IPS-18c (cell line): ENCODE data around the gene GRIK3.

Source experiments
- H3K4me3 ChIP-seq: 2 replicates; pipeline ENCODE4 v1.7.0; 2013; ENCODE audit warnings: low read depth, mild to moderate bottlenecking, low read length, moderate library complexity; ENCODE audit not compliant: insufficient read depth
- H3K9me3 ChIP-seq: one replicate; pipeline ENCODE4 v1.6.1; 2013; ENCODE audit warnings: mild to moderate bottlenecking, low read length, moderate library complexity; ENCODE audit not compliant: control insufficient read depth, insufficient read depth

GRIK3 gene

GRCh38 chr1:36994294-36994693, 40.0 kb downstream of the GRIK3 start:
- Histone ChIP-seq H3K4me3 (no peak overlapping the region), H3K9me3 (no peaks in the 10 kb centered on the region)

- no peaks in the 10 kb centered on the region for H3K9me3 ChIP-seq
These were observed 42.0 kb downstream of the GRIK3 start for GRCh38 chr1:36992139-36992943.

DNA sequence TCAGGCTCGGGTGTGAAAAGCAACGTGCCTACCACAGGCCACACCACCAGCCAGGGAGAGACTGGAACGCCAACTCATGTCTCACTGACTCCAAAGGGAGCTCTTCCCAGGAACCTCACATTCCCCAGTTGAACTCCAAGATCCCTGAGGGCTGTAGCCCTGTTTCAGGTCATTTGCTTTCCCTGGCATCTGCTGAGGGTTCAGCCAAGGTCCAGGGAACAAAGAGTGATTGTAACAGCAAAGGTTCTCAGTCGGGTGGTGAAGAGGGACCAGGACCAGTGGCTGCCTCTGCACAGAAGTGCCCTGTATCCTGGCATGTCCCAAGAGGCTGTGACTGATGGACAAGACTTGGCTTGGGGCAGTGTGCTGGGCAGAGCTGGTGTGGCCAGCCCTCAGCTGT, 42.8 kb downstream of the GRIK3 start:
- H3K4me3 ChIP-seq = no peak overlapping the region
- H3K9me3 ChIP-seq = no peaks in the 10 kb centered on the region

More at GRCh38 chr1:36992139-36992943, 42.0 kb downstream of the GRIK3 start:
- no peak overlapping the region for H3K4me3 ChIP-seq

GRCh38 chr1:36990928-36991327, 43.4 kb downstream of the GRIK3 start:
- H3K9me3 ChIP-seq = no peaks in the 10 kb centered on the region
- no peak overlapping the region for H3K4me3 ChIP-seq

GRCh38 chr1:36989241-36989640, 45.1 kb downstream of the GRIK3 start:
- Histone ChIP-seq H3K4me3 (no peak overlapping the region), H3K9me3 (no peaks in the 10 kb centered on the region)

DNA sequence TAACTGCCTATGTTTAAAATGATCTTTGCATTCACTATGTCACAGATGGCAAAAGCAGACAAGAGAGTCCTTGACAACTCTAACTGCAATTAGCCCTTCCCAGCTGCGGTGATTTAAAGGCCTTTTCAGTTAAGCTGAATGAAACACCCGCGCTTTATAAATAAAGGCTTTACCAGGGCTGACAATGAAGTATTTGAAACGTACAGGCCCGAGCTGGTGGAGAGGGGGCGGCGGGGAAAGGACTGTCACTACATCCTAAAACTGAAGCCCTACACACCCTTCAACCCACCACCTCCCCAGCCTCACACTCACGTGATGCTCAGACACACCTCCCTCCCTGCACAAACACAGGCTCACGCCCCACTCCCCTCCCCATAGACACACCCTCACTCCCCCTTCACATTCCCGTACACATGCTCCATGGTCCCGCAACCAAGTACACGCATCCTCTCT, 45.5 kb downstream of the GRIK3 start:
- Histone ChIP-seq H3K9me3 (no peaks in the 10 kb centered on the region), H3K4me3 (no peak overlapping the region)

- Histone ChIP-seq H3K4me3 (no peak overlapping the region), H3K9me3 (no peaks in the 10 kb centered on the region)
These were observed 46.0 kb downstream of the GRIK3 start for GRCh38 chr1:36988321-36988720.

- Histone ChIP-seq H3K4me3 (no peak overlapping the region), H3K9me3 (no peaks in the 10 kb centered on the region)
These were observed 47.0 kb downstream of the GRIK3 start for GRCh38 chr1:36987276-36987675.

GRCh38 chr1:36986241-36986985, 47.9 kb downstream of the GRIK3 start:
- Histone ChIP-seq H3K4me3 (no peak overlapping the region), H3K9me3 (no peaks in the 10 kb centered on the region)

DNA sequence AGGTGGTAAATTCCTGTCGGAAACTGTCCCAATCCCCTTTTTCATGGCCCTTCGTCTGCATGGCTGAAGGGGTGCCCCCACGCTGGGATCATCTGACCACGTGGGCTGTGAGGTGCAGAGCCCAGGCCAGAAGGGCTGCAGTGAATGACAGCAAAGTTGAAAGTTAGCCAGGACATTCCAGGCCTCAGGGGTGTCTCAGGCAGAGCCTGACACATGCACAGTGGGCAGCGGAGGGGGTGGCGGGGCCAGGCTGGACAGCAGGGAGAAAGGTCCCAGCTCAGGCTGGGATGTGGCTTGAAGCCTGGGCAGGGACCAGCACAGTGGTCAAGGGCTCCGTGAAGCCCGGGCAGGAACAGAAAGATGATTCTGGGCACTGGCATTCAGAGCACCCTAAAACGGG, 49.6 kb downstream of the GRIK3 start:
- H3K4me3 ChIP-seq = no peak overlapping the region
- H3K9me3 ChIP-seq = no peaks in the 10 kb centered on the region

- no peaks in the 10 kb centered on the region for H3K9me3 ChIP-seq
- H3K4me3 ChIP-seq = no peak overlapping the region
These were observed 50.3 kb downstream of the GRIK3 start for GRCh38 chr1:36984026-36984425.

- H3K9me3 ChIP-seq = no peaks in the 10 kb centered on the region
- H3K4me3 ChIP-seq = no peak overlapping the region
These were observed 51.6 kb downstream of the GRIK3 start for GRCh38 chr1:36982709-36983108.

GRCh38 chr1:36981771-36982622, 52.3 kb downstream of the GRIK3 start:
- Histone ChIP-seq H3K4me3 (no peak overlapping the region), H3K9me3 (no peaks in the 10 kb centered on the region)

- no peak overlapping the region for H3K4me3 ChIP-seq
These were observed 53.2 kb downstream of the GRIK3 start for GRCh38 chr1:36981126-36981525.

GRCh38 chr1:36977731-36978406, 56.4 kb downstream of the GRIK3 start:
- no peaks in the 10 kb centered on the region for H3K9me3 ChIP-seq
- H3K4me3 ChIP-seq = no peak overlapping the region

More at GRCh38 chr1:36981126-36981525, 53.2 kb downstream of the GRIK3 start:
- H3K9me3 ChIP-seq = no peaks in the 10 kb centered on the region

DNA sequence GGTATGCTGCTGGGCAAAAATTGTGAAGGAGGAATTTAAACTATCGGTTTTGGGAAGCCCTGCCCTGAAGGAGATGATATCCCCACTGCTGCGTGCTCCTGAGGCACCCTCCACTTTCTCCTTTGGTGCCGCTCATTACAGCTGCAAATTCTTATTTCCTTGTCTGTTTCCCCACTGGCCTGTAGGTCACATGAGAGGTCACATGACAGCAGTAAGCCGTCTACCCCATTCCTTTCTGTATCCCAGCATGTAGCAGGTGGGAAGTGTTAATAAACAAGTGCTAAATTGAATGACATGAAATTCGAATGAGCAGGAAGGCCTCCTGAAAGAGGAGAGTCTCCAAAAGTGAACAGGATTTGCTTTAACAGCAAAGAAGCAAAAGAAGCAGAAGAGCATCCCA, 58.7 kb downstream of the GRIK3 start:
- H3K9me3 ChIP-seq = no peaks in the 10 kb centered on the region
- H3K4me3 ChIP-seq = no peak overlapping the region

GRCh38 chr1:36973056-36973455, 61.3 kb downstream of the GRIK3 start:
- Histone ChIP-seq H3K4me3 (no peak overlapping the region), H3K9me3 (no peaks in the 10 kb centered on the region)
